HG03175 (cell line): ENCODE data around the gene ARL5B.
"Not testable (repeated sequence)": the region's sequence is repeated elsewhere in the genome, so short reads cannot be mapped to it uniquely, and the experiment has no call there.

Source experiments
- ATAC-seq: cut with Tn5 transposase; IDR thresholded peaks from one replicate; pipeline ENCODE4 v1.9.1; 2021; ENCODE audit warnings: mild to moderate bottlenecking, moderate library complexity; ENCODE audit not compliant: unreplicated experiment

Gene ARL5B, protein sequence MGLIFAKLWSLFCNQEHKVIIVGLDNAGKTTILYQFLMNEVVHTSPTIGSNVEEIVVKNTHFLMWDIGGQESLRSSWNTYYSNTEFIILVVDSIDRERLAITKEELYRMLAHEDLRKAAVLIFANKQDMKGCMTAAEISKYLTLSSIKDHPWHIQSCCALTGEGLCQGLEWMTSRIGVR

GRCh38 chr10:18659125-18659818, at the start of gene ARL5B:
TSS of gene ARL5B (plus strand) at chr10:18659431. CDS start at chr10:18659638, 207 bp downstream.
- peak; percentile 87 for ATAC-seq

DNA sequence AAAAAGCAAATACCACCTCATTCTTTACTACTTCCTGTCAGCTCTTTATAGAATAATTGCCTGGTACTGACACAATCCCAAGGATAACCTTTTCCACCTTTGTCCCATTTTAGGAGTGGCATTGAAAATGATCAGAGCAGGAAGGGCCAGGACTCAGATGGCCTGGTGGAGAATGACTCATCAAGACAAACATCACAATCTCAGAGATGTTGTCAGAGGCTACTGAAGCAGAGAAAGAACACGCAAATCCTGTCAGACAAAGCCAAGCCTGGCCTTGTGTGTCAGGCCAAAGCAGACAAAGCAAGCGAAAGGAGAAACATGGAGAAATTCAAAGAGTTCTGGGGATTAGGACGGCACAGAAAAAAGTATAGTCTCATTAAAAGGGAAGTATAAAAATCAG, 48.7 kb upstream of the ARL5B start:
- ATAC-seq: no peak

DNA sequence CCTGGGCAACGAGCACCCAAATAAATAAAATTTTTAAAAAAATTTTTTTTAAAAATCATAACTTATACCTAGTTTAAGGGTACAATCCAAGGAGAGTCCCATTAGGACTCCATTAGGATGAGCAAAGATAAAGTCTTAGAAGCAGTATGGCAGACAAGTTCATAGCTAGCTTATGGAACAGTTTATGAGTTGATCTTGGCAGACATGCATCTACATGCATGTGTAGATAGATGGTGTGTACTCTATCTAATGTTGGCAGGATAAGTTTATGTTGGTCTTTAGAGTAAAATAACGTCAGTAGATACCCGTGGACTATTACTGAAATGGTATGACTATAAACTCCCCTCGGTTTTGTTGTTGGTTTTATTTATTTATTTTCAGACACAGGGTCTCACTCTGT, 48.1 kb upstream of the ARL5B start:
- no peak for ATAC-seq

DNA sequence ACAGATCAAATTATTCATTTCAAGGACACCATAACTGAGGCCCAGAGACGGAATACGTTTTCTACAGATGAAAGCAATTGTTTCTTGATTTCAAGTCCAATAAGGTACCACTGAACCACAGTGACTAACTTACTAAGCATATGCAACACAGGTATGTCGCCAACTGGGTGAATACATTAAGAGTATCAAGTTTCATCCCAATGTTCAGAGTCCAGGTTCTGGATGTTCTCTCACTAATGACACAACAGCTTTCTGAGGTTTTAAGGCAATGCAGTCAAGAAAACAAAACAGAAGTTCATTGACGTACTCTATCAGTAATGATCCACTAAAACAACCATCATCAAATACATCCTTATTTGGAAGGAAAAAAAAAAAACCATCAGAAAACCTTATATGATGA, 43.6 kb upstream of the ARL5B start:
- no peak for ATAC-seq

DNA sequence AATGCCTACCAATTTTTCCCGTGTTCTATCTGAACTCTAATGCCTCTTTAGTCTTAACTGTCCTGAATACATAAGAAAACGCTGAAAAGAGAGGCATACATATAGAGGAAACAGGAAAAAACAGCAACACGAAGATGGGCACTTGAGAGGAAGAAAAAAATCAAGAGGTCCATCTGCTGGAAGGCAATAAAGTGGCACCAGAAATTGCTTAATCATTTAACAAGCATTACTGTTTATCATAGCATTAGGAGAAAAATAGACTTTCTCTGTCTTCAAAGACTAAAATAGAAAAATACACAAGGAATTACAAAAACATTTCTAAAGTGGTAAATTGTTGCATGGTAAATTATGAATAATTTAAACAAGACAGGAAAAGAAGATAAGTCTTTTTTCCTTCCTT, 42.9 kb upstream of the ARL5B start:
- no peak for ATAC-seq

GRCh38 chr10:18619016-18619415, 40.2 kb upstream of the ARL5B start:
- no peak for ATAC-seq

DNA sequence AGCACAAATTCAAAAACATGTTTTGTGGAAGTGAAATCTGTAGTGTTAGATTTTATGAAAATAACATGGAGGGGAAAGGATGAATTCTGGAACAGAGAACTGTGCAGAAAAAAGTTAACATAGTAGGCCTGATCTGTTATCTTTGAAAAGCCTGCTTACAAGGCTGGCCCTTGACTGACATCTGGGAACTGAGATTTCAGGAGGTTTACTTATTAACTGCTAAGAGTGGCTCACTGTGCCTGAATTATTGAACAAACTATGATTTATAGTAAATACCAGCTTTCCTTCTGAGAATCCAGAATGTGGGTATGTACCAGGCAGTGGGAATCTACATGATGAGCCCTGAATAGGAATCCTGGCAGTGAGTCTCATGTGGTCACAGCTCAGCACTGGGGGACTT, 38.4 kb upstream of the ARL5B start:
- ATAC-seq: no peak

GRCh38 chr10:18623671-18624070, 35.6 kb upstream of the ARL5B start:
- ATAC-seq: not testable (repeated sequence)

- ATAC-seq: no peak
These were observed 33.3 kb upstream of the ARL5B start for GRCh38 chr10:18625886-18626285.

- not testable (repeated sequence) for ATAC-seq
These were observed 31.7 kb upstream of the ARL5B start for GRCh38 chr10:18627452-18628018.

GRCh38 chr10:18632500-18632899, 26.7 kb upstream of the ARL5B start:
- not testable (repeated sequence) for ATAC-seq

GRCh38 chr10:18635995-18636394, 23.2 kb upstream of the ARL5B start:
- no peak for ATAC-seq

GRCh38 chr10:18637400-18637799, 21.8 kb upstream of the ARL5B start:
- ATAC-seq: not testable (repeated sequence)

DNA sequence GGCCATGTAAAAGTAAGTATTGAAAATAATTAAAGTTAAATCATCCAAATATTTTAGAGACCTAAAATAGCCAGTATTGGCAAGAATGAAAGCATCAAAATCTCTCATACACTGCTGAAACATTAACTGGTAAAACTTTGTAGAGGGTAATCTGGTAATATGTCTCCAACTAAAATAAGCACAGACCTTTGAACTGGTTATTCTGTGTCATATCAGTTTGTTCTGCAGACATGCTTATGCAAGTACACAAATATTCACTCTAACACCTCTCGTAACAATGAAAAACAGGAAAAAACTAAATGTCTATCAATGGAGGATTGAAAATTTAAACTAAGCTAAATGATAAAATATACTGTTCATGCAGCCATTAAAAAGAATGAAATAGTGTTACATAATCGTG, 19.5 kb upstream of the ARL5B start:
- not testable (repeated sequence) for ATAC-seq

DNA sequence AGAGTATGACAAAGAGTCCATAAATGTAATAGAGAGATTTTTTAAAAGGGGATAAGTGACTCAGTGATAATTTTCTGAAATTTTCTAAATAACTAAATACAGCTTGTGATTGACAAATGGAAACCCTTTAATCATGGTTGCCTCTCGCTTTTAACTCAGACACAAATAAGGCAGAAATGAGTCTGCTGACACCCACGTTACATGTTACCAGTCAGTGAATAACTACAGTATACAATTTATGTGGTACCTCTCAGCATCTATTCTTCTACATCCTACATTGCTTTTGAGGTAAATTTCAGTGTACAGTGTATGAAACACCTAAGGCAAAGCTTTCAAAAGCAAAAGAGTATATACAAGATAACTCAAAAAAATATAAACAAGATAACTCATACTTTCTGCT, 12.1 kb upstream of the ARL5B start:
- no peak for ATAC-seq

- ATAC-seq: no peak
These were observed 11.3 kb upstream of the ARL5B start for GRCh38 chr10:18647945-18648344.

DNA sequence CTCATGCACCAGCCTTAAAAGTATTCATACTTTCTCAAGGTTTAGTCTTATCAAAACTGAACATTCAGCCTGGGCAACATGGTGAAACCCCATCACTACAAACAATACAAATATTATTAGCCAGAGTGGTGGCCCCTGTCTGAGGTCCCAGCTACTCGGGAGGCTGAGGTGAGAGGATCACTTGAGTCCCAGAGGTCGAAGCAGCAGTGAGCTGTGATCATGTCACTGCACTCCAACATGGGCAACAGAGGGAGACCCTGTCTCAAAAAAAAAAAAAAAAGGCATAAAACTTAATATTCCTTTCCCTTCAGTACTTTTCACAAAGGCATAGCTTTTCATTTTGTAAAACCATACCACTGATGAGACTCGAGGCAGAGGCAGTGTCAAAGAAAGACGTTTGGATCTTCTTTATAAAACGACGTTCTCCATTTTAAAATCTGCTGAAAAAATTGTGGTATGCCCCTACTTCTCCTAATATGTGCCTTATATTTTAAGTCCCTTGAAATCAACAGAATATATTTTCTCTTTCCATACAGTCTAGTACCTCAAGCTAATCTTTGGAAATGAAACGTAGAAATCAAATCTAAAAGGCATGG, 9.8 kb upstream of the ARL5B start:
- ATAC-seq: no peak

DNA sequence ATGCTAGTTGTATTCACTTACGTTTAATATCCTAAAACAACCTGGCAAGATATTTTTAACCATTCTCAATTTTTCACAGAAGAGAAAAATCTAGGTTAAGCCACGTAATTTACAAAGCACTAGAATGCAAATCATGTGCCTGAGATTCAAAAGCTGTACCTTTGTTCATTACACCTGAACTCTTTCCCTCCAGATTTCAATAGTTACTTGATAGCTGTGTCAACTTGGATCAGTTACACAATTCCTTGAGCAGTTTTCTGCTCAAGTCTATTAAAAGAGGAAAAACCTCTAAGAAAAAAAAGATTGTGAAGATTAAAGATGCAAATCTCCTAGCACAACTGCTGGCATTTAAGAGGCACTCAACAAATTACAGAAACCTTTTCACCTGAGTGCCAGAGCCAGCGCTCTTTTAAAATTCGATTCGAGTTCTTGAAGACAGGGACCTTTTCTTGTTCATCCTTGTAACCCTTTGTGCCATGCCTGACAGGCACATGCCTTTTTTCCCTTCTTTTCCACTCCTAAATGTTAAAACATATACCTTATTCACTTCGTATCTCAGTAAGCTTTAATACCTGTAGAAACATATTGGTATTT, 8.7 kb upstream of the ARL5B start:
- ATAC-seq: no peak

- ATAC-seq: peak; percentile 99
These were observed 7.8 kb upstream of the ARL5B start, which contains the start of gene NSUN6 for GRCh38 chr10:18651324-18652007. TSS of gene NSUN6 (minus strand) at chr10:18651587. CDS start at chr10:18651203, 384 bp downstream.

- ATAC-seq: no peak
These were observed 6.1 kb upstream of the ARL5B start for GRCh38 chr10:18653112-18653511.

GRCh38 chr10:18656724-18657123, 2.5 kb upstream of the ARL5B start:
- ATAC-seq: no peak
